CD4-positive, alpha-beta T cell (primary cell): ENCODE data around the gene P3H1. TPM values are rescaled to one million over a fixed set of nuclear protein-coding genes. Genes with fewer than 3 reads are reported as not detected.

Experiments
- ATAC-seq: fragments of 200-7000 bp; cut with Tn5 transposase; one replicate; pipeline ENCODE4 v1.10.0; 2022; ENCODE audit warnings: mild to moderate bottlenecking; ENCODE audit not compliant: poor library complexity
- CTCF ChIA-PET: fragments of 350-600 bp; sonication (Branson Sonifier 250); formaldehyde crosslinking; loops from one replicate; lab custom pipeline; 2021; ENCODE audit warnings: antibody characterized with exemption, inconsistent platforms; lab: Charles Lee
- POLR2A ChIA-PET: fragments of 350-600 bp; sonication (Branson Sonifier 250); formaldehyde crosslinking; loops from one replicate; lab custom pipeline; 2021; ENCODE audit warnings: antibody characterized with exemption, inconsistent platforms; lab: Charles Lee
- DNase-seq, 14 experiments: peaks; one replicate each; pipeline ENCODE4 v3.0.0-alpha.2; 2013 to 2020; ENCODE audit warnings: mixed read lengths in 2 of 14
- H3K27ac ChIP-seq, 2 donors: one replicate each; pipeline versions ENCODE4 v1.5.1 to v1.7.0; 2013; ENCODE audit warnings: low read length in 2 of 2, low read depth in 1 of 2, mild to moderate bottlenecking in 1 of 2
- H3K27me3 ChIP-seq, 2 experiments: 1 replicate in 1 of 2; 2 replicates in 1 of 2; pipeline versions ENCODE4 v1.6.1 to v1.7.0; 2013; ENCODE audit warnings: low read length in 2 of 2, control low read depth in 1 of 2, mild to moderate bottlenecking in 1 of 2, moderate library complexity in 1 of 2; ENCODE audit not compliant: insufficient read depth in 2 of 2, control insufficient read depth in 1 of 2
- H3K36me3 ChIP-seq: one replicate; pipeline ENCODE4 v1.6.1; 2013; ENCODE audit warnings: low read length, control low read depth; ENCODE audit not compliant: insufficient read depth
- H3K4me1 ChIP-seq: one replicate; pipeline ENCODE4 v1.6.1; 2013; ENCODE audit warnings: low read length, control low read depth; ENCODE audit not compliant: insufficient read depth
- H3K4me3 ChIP-seq: one replicate; pipeline ENCODE4 v1.5.1; 2013; ENCODE audit warnings: mild to moderate bottlenecking, low read length, moderate library complexity
- H3K9me3 ChIP-seq, 2 experiments: 1 replicate in 1 of 2; 2 replicates in 1 of 2; pipeline versions ENCODE4 v1.6.1 to v1.7.0; 2013; ENCODE audit warnings: low read length in 2 of 2, mild to moderate bottlenecking in 2 of 2, control low read depth in 1 of 2, moderate library complexity in 1 of 2; ENCODE audit not compliant: control insufficient read depth in 1 of 2, insufficient read depth in 1 of 2
- H3K27ac Mint-ChIP-seq: one replicate; pipeline ENCODE4 v1.8.0; 2020; ENCODE audit warnings: mixed read lengths
- H3K27me3 Mint-ChIP-seq: one replicate; pipeline ENCODE4 v1.8.0; 2021; ENCODE audit warnings: mixed read lengths
- H3K36me3 Mint-ChIP-seq: one replicate; pipeline ENCODE4 v1.8.0; 2021; ENCODE audit warnings: low read depth, mixed read lengths
- H3K4me1 Mint-ChIP-seq: one replicate; pipeline ENCODE4 v1.8.0; 2021; ENCODE audit warnings: low read depth, mixed read lengths
- H3K4me3 Mint-ChIP-seq: one replicate; pipeline ENCODE4 v1.8.0; 2020; ENCODE audit warnings: mild to moderate bottlenecking, mixed read lengths
- H3K9me3 Mint-ChIP-seq: one replicate; pipeline ENCODE4 v1.8.0; 2020; ENCODE audit warnings: mixed read lengths
- intact Hi-C, 2 experiments: fragments of 100-400 bp; cut with DNase I in 1 of 2; cut with micrococcal nuclease in 1 of 2; formaldehyde crosslinking; loops; one replicate each; pipeline versions ENCODE4 v1.15.1 to v1.9.0; 2023 to 2025; cut with DNase I, micrococcal nuclease
- total RNA-seq, 174 experiments: library from RNA in 2 of 174; stranded (reverse) in 2 of 174; gene quantifications; one replicate each; pipeline ENCODE4 v1.2.3 and lab custom pipeline; 2021 to 2026
- TF ChIP-seq, protein P1 (sequence below): fragments of 200-600 bp; IDR thresholded peaks from one replicate; pipeline ENCODE4 v1.8.0; 2022; ENCODE audit warnings: antibody characterized with exemption, mild to moderate bottlenecking

P3H1 gene
- total RNA-seq, 2 experiments from 2014 or later, result 17.6 to 20.9 TPM

- no peaks in the 10 kb centered on the region for H3K9me3 Mint-ChIP-seq
- no peak for ATAC-seq
- CTCF ChIA-PET, result interaction anchor here (0.6 kb wide), 1 partner anchor 15 kb away, joined by 3 read pairs; no protein-coding TSS in a partner anchor
- TF ChIP-seq, protein P1, sequence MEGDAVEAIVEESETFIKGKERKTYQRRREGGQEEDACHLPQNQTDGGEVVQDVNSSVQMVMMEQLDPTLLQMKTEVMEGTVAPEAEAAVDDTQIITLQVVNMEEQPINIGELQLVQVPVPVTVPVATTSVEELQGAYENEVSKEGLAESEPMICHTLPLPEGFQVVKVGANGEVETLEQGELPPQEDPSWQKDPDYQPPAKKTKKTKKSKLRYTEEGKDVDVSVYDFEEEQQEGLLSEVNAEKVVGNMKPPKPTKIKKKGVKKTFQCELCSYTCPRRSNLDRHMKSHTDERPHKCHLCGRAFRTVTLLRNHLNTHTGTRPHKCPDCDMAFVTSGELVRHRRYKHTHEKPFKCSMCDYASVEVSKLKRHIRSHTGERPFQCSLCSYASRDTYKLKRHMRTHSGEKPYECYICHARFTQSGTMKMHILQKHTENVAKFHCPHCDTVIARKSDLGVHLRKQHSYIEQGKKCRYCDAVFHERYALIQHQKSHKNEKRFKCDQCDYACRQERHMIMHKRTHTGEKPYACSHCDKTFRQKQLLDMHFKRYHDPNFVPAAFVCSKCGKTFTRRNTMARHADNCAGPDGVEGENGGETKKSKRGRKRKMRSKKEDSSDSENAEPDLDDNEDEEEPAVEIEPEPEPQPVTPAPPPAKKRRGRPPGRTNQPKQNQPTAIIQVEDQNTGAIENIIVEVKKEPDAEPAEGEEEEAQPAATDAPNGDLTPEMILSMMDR, result no peak
- intact Hi-C loops, result no loop called here
- H3K4me3 Mint-ChIP-seq, result no peak overlapping the region
- Histone ChIP-seq H3K4me3 (no peak overlapping the region), H3K27me3 (no peaks in the 10 kb centered on the region), H3K27ac (no peak overlapping the region), H3K9me3 (no peaks in the 10 kb centered on the region), H3K36me3 (peaks cover 22% of the 10 kb centered on the region), H3K4me1 (no peaks in the 10 kb centered on the region)
- H3K27me3 Mint-ChIP-seq, result no peaks in the 10 kb centered on the region
- no peak for DNase-seq
- H3K4me1 Mint-ChIP-seq, result no peaks in the 10 kb centered on the region
- POLR2A ChIA-PET, result no interaction called here
- H3K27ac Mint-ChIP-seq, result no peak overlapping the region
- peaks cover 32% of the 10 kb centered on the region for H3K36me3 Mint-ChIP-seq
These were observed 23.3 kb downstream of the P3H1 start for GRCh38 chr1:42743317-42744147.

- Mint-ChIP-seq H3K4me3 (no peak overlapping the region), H3K27me3 (no peaks in the 10 kb centered on the region), H3K27ac (no peak overlapping the region), H3K4me1 (no peaks in the 10 kb centered on the region), H3K9me3 (no peaks in the 10 kb centered on the region), H3K36me3 (peaks cover 25% of the 10 kb centered on the region)
- CTCF ChIA-PET, result interaction anchor here (0.6 kb wide), 1 partner anchor 14 kb away, joined by 3 read pairs; no protein-coding TSS in a partner anchor
- H3K36me3 ChIP-seq, result peaks cover 16% of the 10 kb centered on the region
- intact Hi-C loops, result no loop called here
- H3K4me1 ChIP-seq, result no peaks in the 10 kb centered on the region
- TF ChIP-seq, protein P1, result no peak
- ATAC-seq, result no peak
- no peaks in the 10 kb centered on the region for H3K9me3 ChIP-seq
- H3K27me3 ChIP-seq, result no peaks in the 10 kb centered on the region
- no peak for DNase-seq
- H3K4me3 ChIP-seq, result no peak overlapping the region
- no peak overlapping the region for H3K27ac ChIP-seq
- POLR2A ChIA-PET, result no interaction called here
These were observed 24.1 kb downstream of the P3H1 start for GRCh38 chr1:42742617-42743316.

GRCh38 chr1:42742141-42742540, 24.7 kb downstream of the P3H1 start:
- H3K4me3 ChIP-seq, result no peak overlapping the region
- Mint-ChIP-seq H3K9me3 (no peaks in the 10 kb centered on the region), H3K27ac (no peak overlapping the region), H3K4me3 (no peak overlapping the region), H3K36me3 (peaks cover 22% of the 10 kb centered on the region), H3K27me3 (no peaks in the 10 kb centered on the region), H3K4me1 (peaks cover 3% of the 10 kb centered on the region)
- TF ChIP-seq, protein P1, result no peak
- ChIA-PET POLR2A (no interaction called here), CTCF (no interaction called here)
- DNase-seq (no peak), ATAC-seq (no peak)
- H3K27ac ChIP-seq, result no peak overlapping the region
- H3K9me3 ChIP-seq, result no peaks in the 10 kb centered on the region
- intact Hi-C loops, result no loop called here
- H3K4me1 ChIP-seq, result peaks cover 3% of the 10 kb centered on the region
- peaks cover 9% of the 10 kb centered on the region for H3K36me3 ChIP-seq
- no peaks in the 10 kb centered on the region for H3K27me3 ChIP-seq
